HG02571 (cell line): ENCODE data around the gene MYO1H.
"Not testable (repeated sequence)": the region's sequence is repeated elsewhere in the genome, so short reads cannot be mapped to it uniquely, and the experiment has no call there.

Experiments
- ATAC-seq: cut with Tn5 transposase; IDR thresholded peaks from one replicate; pipeline ENCODE4 v1.9.1; 2021; ENCODE audit warnings: mild to moderate bottlenecking, moderate library complexity; ENCODE audit not compliant: unreplicated experiment

MYO1H gene

DNA sequence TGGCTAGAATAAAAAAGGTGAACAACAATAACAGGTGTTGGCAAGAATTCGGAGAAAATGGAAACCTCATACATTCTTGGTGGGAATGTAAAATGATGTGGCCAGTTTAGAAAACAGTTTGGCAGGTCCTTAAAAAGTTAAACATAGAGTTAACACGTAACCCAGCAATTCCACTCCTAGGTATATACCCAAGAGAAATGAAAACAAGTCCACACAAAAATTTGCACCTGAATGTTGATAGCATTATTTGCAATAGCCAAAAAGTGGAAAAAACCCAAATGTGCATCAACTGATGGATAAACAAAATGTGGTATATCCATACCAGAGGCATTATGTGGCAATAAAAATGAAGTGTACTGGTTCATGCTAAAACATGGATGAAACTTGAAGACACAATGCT is 2.3 kb upstream of the MYO1H start:
- no peak for ATAC-seq

DNA sequence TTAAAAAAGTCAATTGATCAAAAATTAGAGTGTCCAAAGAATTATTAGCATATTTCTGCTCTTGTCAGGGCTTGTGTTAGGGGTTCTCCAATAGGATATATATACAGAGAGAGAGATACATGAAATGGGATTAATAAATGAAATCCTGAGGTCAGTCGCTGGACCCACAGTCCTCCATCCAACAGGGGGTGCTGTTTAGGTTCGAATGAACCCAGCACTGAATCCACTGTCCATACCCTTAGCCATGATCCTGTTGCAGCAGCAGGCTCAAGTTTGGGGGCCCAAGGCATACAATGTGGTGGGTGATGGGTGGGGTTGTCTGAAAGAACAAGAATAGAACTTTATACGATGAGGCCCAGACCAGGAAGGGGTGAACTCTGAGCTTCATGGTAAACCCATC is 780 bp upstream of the MYO1H start:
- ATAC-seq, result no peak

DNA sequence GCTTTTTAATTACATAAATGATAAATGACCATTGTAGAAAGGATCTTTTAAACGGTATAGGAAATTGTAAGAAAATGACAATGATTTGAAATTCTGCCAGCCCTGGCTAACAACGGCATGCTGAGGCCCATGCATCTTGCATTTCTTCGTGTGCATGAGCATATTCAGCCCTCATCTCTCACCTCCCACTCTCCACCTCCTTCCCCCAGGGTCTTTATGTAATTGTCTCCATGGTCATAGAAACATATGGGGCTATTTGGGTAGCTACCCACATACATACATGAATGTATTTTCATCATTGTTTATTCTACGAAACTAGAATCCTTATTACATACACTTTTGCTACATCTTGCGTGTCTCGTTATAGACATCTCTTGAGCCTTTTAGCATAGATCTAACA is 4.5 kb downstream of the MYO1H start:
- no peak for ATAC-seq

DNA sequence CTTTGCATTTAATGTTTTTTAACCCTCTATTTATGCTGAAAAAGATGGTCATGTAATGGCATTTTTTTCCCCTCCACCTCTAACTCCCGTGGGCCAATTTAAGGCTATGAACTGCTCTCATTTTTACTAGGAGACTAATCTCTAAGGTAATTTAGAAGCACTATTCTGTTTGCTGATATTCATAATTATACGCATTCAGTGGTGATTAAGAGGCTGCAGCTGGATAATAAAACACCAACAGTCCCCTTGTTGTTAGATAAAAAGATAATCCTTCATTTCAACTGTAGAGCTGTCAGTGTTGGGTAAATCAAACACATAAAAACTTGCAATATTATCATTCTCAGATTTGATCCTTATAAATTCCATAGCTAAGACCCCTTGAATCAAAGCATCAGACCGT is 8.9 kb downstream of the MYO1H start:
- no peak for ATAC-seq

DNA sequence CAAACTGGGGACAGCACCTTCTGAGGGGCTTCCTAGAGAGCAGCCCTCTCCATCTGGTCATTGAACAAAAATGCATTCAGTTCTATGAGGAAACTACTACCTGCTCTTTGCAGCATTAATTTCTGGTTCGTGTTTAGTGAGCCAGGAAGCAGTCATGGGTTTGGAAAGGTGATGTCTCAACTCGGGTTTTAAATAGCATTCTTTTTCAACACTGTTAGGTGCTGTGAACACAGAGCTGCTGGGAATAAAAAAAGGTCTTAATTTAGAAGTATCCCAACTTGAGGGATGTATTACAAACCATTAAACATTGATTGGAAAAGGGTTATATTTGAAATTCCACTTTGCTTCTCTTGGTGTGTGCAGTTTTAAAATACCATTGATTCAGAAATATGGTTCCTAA is 9.3 kb downstream of the MYO1H start:
- no peak for ATAC-seq

DNA sequence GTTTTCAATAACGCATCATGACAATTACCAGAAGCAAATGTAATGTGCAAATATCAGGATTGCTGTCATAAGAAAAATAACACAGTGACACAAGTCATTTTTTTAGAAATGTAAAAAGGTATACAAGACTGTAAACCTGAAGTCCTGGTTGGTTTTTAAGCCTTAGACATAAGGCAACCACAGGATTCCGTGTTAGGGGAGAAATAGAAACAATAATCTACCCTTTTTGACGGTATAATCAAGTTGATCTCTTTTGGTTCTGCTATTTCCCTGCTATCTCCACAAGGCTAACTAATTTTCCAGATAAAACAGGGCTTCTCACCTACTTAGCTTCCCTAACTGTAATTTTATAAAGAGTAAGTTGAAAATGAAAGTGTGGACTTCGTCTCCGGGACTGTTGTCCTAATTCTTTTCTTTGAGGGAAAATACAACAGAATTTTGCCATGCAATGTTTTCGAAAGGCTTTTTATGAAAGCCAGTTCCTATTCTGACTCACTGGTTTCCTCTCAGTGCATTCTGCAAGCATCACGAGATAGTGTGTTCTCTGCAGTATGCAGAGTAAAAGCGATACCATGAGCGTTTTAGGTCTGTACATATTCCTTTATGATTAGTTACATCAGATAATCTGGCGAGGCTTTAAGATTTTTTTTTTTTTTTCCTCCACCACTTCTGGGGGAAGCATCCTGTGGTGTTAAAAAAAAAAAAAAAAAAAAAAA is 10.6 kb downstream of the MYO1H start:
- peak; percentile 92 for ATAC-seq

DNA sequence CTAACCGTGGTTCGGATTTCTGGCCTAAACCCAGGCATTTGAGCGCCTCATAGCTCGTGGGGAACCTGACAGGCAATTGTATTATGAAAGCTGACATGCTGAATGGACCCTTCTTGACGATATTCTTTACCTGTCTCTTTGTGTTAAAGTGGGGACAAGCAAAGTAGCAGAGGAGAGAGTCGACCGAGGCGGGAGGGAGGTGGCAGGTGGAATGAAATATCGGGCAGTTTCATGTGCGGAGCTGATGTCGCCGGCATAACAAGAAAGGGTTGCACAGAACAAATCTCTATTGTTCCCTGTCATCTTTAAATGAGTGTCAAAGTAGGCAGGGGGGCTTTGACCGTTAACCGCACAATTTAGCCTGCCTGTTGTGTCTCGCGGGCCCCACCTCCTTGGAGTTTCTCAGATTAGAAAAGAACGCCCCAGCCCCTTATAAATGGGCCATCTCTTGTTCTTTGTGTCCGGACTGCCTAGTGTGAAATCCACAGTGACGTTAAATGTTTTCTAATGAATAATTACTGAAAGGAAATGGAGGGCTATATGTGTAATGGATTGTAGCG is 11.5 kb downstream of the MYO1H start:
- no peak for ATAC-seq

DNA sequence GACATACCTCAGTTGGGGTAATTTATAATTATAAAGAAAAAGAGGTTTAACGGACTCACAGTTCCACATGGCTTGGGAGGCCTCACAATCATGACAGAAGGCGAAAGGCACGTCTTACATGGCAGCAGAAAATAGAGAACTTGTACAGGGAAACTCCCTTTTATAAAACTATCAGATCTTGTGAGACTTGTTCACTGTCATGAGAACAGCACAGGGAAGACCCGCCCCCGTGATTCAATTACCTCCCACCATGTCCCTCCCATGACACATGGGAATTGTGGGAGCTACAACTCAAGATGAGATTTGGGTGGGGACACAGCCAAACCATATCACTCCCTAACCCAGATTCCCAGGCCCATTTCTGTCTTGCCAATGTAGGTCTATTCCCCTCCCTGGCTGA is 22.1 kb downstream of the MYO1H start:
- ATAC-seq, result no peak

DNA sequence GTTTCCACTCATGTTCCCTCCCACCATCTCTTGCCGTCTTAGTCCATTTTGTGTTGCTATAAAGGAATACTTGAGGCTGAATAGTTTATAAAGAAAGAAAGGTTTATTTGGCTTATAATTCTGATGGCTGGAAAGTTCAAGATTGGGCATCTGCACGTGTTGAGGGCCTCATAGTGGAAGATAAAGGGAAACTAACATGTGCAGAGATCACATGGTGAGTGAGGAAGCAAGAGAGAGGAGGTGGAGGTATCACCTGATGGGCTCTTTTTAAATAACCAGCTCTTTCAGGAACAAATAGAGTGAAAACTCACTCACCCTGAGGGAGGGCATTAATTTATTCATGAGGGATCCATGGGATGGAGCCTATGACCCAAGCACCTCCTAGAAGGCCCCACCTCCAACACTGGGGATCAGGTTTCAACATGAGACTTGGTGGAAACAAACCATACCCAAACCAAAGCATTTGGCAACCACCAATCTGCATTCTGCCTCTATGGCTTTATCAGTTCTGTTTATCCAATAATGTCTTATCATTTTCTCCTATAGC is 29.5 kb downstream of the MYO1H start:
- ATAC-seq, result no peak

DNA sequence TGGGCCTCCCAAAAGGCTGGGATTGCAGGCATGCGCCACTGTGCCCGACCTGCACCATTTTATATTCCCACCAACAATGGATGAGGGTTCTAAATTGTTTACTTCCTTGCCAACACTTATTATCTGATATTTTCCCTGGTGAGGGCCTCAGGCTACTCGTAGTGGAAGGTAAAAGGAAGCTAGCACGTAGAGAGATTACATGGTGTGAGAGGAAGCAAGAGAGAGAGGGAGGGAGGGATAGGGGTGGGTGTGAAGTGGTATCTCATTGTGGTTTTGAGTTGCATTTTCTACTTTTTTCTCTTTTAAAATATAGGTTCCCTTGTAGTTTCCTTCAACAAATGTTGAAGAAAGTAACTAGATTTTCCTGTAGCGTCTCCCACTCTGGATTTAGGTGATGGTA is 30.9 kb downstream of the MYO1H start:
- ATAC-seq, result no peak

DNA sequence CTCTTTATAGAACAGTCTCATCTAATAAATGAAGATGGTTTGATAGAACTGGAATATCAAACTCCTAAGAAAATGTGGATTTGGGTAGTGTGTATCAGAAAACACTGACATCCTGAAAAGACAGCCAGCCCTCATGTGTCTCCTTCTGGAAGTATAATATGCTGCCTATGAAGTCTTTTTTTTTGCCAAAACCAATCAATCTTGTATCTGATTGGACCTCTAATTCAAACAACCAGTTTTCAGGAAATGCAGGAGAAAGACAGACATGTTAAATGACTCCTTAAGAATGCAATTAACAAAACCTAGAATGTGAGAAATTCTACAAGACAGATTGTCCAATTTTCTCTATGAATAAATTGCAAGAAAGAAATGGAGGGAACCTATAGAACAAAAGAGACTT is 34.3 kb downstream of the MYO1H start:
- no peak for ATAC-seq

DNA sequence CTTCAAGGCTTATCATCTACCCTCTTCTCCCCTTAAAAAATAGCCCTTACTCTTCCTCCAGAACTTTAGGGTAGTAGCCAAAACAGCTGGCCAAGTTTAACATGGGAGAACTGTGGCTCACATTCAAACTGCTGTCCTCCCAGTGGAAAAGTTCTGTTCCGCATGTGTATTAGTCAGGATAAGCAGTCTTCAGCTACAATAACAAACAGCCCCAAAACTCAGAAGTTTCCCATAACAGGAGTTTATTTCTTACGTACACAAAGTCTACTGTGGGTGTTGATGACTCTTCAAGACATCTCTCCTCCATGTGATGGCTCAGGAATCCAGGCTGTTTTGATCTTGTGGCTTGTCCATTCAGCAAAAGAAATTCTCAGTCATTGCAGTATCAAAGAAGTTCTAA is 35.5 kb downstream of the MYO1H start:
- ATAC-seq, result no peak

DNA sequence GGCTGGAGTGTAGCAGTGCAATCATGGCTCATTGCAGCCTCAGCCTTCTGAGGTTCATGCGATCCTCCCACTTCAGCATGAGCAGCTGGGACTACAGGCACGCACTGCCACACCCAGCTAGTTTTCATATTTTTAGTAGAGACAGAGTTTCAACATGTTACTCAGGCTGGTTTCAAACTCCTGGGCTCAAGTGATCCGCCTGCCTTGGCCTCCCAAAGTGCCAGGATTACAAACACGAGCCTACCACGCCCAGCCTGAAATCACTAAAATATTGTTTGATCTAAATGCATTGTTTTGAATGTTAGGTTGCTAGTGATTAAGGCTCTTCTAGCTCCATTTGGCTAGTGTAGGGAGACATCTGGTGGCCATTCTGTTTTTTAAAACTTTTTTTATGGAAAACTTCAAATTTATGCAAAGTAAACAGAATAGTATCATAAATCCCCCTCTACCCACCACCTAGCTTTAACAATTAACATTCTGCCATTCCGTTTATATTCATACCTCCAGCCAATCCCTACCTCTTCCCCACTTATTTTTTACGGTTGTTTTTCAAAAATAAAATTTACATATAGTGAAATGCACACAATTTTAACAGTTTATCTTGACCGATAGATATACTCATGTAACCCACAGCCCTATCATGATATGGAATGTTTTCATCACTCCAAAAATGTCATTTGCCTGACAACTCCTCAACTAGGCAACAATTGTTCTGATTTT is 37.8 kb downstream of the MYO1H start:
- no peak for ATAC-seq

DNA sequence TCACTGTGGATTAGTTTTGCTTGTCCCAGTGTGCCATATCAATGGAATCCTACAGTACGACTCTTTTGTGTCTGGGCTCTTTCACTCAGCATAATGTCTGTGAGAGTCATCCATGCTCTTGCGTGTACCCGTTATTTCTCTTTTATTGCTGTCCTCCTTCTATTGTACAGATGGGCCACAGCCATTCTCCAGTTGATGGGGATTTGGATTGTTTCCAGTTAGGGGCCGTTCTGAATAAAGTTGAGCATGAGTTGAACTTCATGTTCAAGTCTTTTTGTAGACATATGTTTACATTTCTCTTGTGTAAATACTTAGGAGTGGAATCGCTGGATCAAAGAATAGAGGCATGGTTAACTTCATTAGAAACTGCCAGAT is 38.3 kb downstream of the MYO1H start:
- no peak for ATAC-seq

DNA sequence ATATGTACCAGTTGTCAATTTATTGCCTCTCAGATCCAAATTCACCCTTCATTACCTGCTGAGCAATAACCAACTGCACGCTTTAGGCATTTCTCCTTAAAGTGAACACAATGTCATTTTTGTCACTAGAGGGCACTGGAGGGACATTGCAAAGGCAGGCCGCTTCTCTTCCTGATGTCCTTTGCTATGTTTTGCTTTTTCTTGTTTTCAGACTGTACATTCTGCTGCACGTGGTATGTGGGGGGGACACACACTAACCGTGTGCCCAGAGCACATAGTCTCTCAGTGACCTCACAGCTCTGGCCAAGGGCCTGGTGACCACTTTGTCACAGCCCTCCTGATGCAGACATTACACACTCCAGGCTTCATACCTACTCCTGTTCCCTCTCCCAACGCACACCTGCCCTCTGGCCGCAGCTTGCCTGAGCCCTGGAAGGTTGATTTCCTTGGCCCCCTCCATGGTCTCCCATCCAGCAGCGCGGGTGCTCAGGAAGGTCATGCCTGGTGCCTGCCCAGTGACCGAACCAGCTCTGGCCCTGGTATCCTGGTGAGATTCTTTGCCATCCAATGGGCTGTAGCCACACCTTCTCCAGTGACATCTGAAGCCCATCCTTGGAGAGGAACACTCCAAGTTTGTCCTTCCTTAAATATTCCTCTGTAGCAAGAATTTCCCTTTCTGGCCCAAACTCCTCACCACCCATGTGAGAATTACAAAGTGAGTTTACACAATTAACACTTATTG is 39.9 kb downstream of the MYO1H start:
- no peak for ATAC-seq

DNA sequence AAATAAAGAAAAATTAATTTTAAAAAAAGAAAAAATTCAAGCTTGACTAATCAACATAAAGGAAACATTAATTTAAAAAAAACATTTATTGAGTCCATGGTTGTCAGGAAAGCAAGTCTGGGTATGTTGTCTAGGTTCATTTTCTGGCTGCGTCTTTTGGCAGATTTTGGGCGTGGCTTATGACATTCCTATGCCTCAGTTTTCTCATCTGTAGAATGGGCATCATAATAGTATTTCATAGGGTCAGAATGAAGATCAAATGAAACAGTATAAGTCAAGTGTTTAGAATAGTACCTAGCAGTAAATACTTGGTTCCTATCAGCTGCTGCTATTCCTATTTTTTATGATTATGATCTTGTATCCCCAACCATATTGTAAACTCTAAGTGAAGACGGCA is 40.5 kb downstream of the MYO1H start:
- no peak for ATAC-seq

DNA sequence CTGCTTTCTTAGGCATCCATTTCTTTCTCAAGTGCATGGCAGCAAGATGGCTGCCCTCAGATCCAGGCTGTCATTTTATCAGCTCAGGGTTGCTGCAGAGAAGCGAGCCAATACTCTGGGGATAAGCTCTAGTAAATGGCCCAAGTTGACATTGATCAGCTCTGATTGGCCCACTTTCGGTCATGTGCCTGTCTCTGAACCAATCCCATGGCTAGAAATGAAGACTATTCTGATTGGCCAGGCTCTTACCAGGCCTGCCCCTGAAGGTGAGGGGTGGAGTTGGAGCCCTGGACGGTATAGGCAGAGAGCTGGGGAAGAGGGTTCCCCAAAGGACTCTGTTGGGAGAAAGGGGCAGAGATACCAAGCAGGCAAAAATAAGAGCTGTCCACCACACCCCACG is 41.4 kb downstream of the MYO1H start:
- no peak for ATAC-seq

DNA sequence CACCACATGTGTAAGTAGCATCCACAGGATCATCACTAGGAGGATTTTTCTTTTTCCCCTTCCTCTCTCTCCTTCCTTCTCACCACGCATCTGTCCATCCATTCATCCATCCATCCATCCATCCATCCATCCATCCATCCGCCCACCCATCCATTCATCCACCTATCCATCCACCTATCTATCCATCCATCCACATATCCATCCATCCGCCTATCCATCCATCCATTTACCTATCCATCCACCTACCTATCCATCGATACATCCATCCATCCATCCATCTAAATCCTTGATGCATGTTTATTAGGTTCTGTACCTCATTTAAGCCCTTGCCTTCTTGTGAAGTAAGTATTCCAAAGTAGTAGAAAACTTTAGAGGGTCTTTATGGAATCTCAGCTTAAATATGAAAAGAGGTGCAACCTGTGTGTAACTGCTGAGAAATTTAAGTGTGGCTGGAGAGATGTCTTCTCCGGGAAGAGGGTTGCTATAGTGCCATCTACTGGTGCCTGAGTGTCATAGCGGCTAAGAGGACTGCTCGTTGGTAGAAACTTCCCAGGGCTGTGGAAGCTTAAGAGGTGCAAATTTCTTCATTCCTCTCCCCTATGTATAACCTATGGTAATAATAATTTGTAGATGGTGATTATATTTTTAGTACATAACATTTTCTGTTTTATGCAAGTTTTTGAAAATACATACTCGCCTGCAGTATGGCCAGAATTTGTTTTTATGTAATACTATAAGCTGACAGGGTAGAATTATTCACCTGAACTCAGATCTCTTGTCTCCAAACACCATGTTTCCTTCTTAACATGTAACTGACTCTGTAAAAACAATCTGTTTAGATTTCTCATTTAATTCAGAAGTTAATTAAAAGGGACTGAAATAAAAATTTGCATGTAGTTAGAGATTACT is 46.0 kb downstream of the MYO1H start:
- no peak for ATAC-seq

DNA sequence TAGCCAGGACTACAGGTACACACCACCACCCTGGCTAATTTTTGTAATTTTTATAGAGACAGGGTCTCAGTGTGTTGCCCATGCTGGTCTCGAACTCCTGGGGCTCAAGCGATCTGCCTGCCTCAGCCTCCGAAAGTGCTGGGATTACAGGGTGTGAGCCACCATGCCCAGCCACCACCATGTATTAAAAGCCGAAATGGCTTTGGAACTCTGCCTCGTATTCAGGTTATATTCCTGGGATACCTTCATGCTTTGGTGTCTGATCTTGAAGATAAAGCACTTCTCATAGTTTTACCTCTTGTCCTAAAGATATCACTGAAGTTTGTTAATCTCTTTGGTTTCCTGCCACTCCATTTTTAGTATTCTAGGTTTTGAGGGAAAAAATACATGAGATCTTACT is 47.2 kb downstream of the MYO1H start:
- no peak for ATAC-seq

DNA sequence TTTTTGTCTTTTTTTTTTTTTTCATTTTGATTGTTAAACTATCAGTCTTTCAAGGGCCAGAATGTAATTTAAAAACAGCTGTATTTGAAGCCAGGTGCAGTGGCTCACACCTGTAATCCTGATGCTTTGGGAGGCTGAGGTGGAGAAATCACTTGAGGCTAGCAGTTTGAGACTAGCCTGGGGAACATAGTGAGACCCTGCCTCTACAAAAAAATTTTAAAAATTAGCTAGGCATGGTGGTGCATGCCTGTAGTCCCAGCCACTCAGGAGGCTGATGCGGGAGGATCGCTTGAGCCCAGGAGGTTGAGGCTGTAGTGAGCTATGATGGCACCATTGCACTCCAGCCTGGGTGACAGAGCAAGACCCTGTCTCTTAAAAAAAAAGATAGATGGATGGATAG is 57.1 kb downstream of the MYO1H start:
- ATAC-seq, result not testable (repeated sequence)
